ENCODE results near the gene UBQLN4.

The UBQLN4 gene

GRCh38 chr1:156070548-156070947 is 16.9 kb upstream of the UBQLN4 start:
- DNase-seq (ENCODE audit: low spot score) = no peak

GRCh38 chr1:156069490-156070455 is 16.2 kb upstream of the UBQLN4 start:
- no peak for TF ChIP-seq CTCF (IDR thresholded peaks at IDR 0.05; ENCODE audit: borderline replicate concordance, control extremely low read depth, extremely low read depth, insufficient read depth, missing control alignments)
- DNase-seq (ENCODE audit: low spot score) = no peak
- in situ Hi-C loops (cut with MboI; ENCODE audit: low sequenced_read_pairs, unreplicated experiment) = no loop called here

More at GRCh38 chr1:156070548-156070947, 16.9 kb upstream of the UBQLN4 start:
- no peak for TF ChIP-seq CTCF (IDR thresholded peaks at IDR 0.05; ENCODE audit: borderline replicate concordance, control extremely low read depth, extremely low read depth, insufficient read depth, missing control alignments)
- in situ Hi-C loops (cut with MboI; ENCODE audit: low sequenced_read_pairs, unreplicated experiment) = no loop called here

- in situ Hi-C loops (cut with MboI; ENCODE audit: low sequenced_read_pairs, unreplicated experiment) = no loop called here
- TF ChIP-seq CTCF (IDR thresholded peaks at IDR 0.05; ENCODE audit: borderline replicate concordance, control extremely low read depth, extremely low read depth, insufficient read depth, missing control alignments) = no peak
- DNase-seq (ENCODE audit: low spot score) = no peak
Observed at GRCh38 chr1:156067262-156067661, 13.7 kb upstream of the UBQLN4 start.

GRCh38 chr1:156065871-156066270 is 12.3 kb upstream of the UBQLN4 start:
- TF ChIP-seq CTCF (IDR thresholded peaks at IDR 0.05; ENCODE audit: borderline replicate concordance, control extremely low read depth, extremely low read depth, insufficient read depth, missing control alignments) = no peak
- DNase-seq (ENCODE audit: low spot score) = no peak
- in situ Hi-C loops (cut with MboI; ENCODE audit: low sequenced_read_pairs, unreplicated experiment) = no loop called here

- in situ Hi-C loops (cut with MboI; ENCODE audit: low sequenced_read_pairs, unreplicated experiment) = no loop called here
- no peak for TF ChIP-seq CTCF (IDR thresholded peaks at IDR 0.05; ENCODE audit: borderline replicate concordance, control extremely low read depth, extremely low read depth, insufficient read depth, missing control alignments)
- no peak for DNase-seq (ENCODE audit: low spot score)
Observed at GRCh38 chr1:156065212-156065611, 11.6 kb upstream of the UBQLN4 start.

GRCh38 chr1:156064615-156065014 is 11.0 kb upstream of the UBQLN4 start:
- DNase-seq (ENCODE audit: low spot score) = no peak
- no peak for TF ChIP-seq CTCF (IDR thresholded peaks at IDR 0.05; ENCODE audit: borderline replicate concordance, control extremely low read depth, extremely low read depth, insufficient read depth, missing control alignments)
- in situ Hi-C loops (cut with MboI; ENCODE audit: low sequenced_read_pairs, unreplicated experiment) = no loop called here
